GM12878 (cell line): ENCODE results near the gene GBA3. TPM values are rescaled to one million over a fixed set of nuclear protein-coding genes. Genes with fewer than 3 reads are reported as not detected.

Source experiments
- ATAC-seq: fragments of 200-7000 bp; cut with Tn5 transposase; 3 replicates; pipeline ENCODE4 v1.9.1; 2020; ENCODE audit warnings: mild to moderate bottlenecking, moderate library complexity
- BruUV-seq: library from RNA; stranded (reverse); fragments of 400-500 nt; replicated peaks from 2 replicates; lab custom pipeline; 2021; lab: Mats Ljungman, UMichigan
- CTCF ChIA-PET: fragments of 300-600 bp; sonication (Branson Sonifier 250); formaldehyde crosslinking; extraction: SDS; loops from one replicate; lab custom pipeline; 2021; ENCODE audit warnings: inconsistent platforms; lab: Yijun Ruan, JAX
- POLR2A ChIA-PET: fragments of 350-600 bp; formaldehyde crosslinking; extraction: SDS; loops from one replicate; lab custom pipeline; 2021; ENCODE audit warnings: inconsistent platforms; lab: Charles Lee
- RAD21 ChIA-PET: fragments of 300-600 bp; sonication (Branson Sonifier 250); formaldehyde crosslinking; loops from one replicate; lab custom pipeline; 2023; ENCODE audit warnings: antibody characterized with exemption; ENCODE audit not compliant: unreplicated experiment; lab: Charles Lee
- SMC1A ChIA-PET: fragments of 300-600 bp; sonication (Branson Sonifier 250); formaldehyde crosslinking; loops from one replicate; lab custom pipeline; 2023; ENCODE audit not compliant: unreplicated experiment, uncharacterized antibody; lab: Charles Lee
- DNase-seq: peaks from one replicate; pipeline ENCODE4 v3.0.0-alpha.2; 2011; ENCODE audit warnings: low read depth, low spot score
- FAIRE-seq: peaks from 3 replicates; lab custom pipeline; 2011; peaks lifted over from hg19 to GRCh38; lab: Jason Lieb, UNC
- H2AFZ ChIP-seq: 2 replicates; pipeline ENCODE4 v1.6.0; 2011; ENCODE audit warnings: low read depth, low read length, control low read depth; ENCODE audit not compliant: control insufficient read depth
- H3K27ac ChIP-seq: 2 replicates; pipeline ENCODE4 v1.5.1; 2011; ENCODE audit warnings: control low read depth; ENCODE audit not compliant: control insufficient read depth, insufficient read depth
- H3K27me3 ChIP-seq, 2 experiments: replicated peaks in 1 of 2; 2 replicates each; pipeline versions ENCODE4 v1.6.0 to v1.6.1; 2011; ENCODE audit warnings: low read length in 1 of 2; ENCODE audit not compliant: control insufficient read depth in 2 of 2, insufficient read depth in 2 of 2
- H3K36me3 ChIP-seq, 2 experiments: 2 replicates each; pipeline ENCODE4 v1.5.1; 2011; ENCODE audit warnings: low read length in 1 of 2; ENCODE audit not compliant: control insufficient read depth in 2 of 2, insufficient read depth in 2 of 2
- H3K4me1 ChIP-seq: 2 replicates; pipeline ENCODE4 v1.6.1; 2011; ENCODE audit warnings: mild to moderate bottlenecking, low read length, moderate library complexity, mixed read lengths; ENCODE audit not compliant: control insufficient read depth, insufficient read depth
- H3K4me2 ChIP-seq: 2 replicates; pipeline ENCODE4 v1.6.0; 2011; ENCODE audit warnings: control low read depth; ENCODE audit not compliant: control insufficient read depth, insufficient read depth
- H3K4me3 ChIP-seq: fragments of 200-600 bp; sonication (generic); 2 replicates; pipeline ENCODE4 v1.5.1; 2016
- H3K79me2 ChIP-seq: 2 replicates; pipeline ENCODE4 v1.6.0; 2011; ENCODE audit warnings: low read length; ENCODE audit not compliant: control insufficient read depth, insufficient read depth
- H3K9ac ChIP-seq: 2 replicates; pipeline ENCODE4 v1.8.0; 2011; ENCODE audit warnings: low read length, control low read depth, mixed read lengths; ENCODE audit not compliant: control insufficient read depth, insufficient read depth
- H3K9me3 ChIP-seq: replicated peaks from 3 replicates; pipeline ENCODE4 v1.5.1; 2011; ENCODE audit warnings: mild to moderate bottlenecking, low read length; ENCODE audit not compliant: control insufficient read depth, insufficient read depth
- H4K20me1 ChIP-seq: 2 replicates; pipeline ENCODE4 v1.6.0; 2011; ENCODE audit not compliant: control insufficient read depth, insufficient read depth
- EP300 ChIP-seq, 2 experiments: fragments of 150-350 bp in 1 of 2; IDR thresholded peaks; 2 replicates each; pipeline ENCODE4 v1.6.1; 2011 to 2012; ENCODE audit warnings: low read depth in 2 of 2, low read length in 2 of 2, borderline replicate concordance in 1 of 2, improper control_type of control experiment in 1 of 2, inconsistent platforms in 1 of 2; ENCODE audit not compliant: control insufficient read depth in 1 of 2
- ETV6 ChIP-seq, 2 experiments: fragments of 450-650 bp in 1 of 2; IDR thresholded peaks in 1 of 2; conservative IDR thresholded peaks in 1 of 2; 2 replicates each; pipeline ENCODE4 v1.6.1; 2014; ENCODE audit warnings: antibody characterized with exemption in 1 of 2, borderline replicate concordance in 1 of 2, low read depth in 1 of 2, mild to moderate bottlenecking in 1 of 2, moderate library complexity in 1 of 2
- EZH2 ChIP-seq: IDR thresholded peaks from 2 replicates; pipeline ENCODE4 v1.6.1; 2012; ENCODE audit warnings: low read depth, mild to moderate bottlenecking, control low read depth, inconsistent platforms, low read length, borderline replicate concordance; ENCODE audit not compliant: control insufficient read depth
- MTA2 ChIP-seq: fragments of 450-650 bp; IDR thresholded peaks from 2 replicates; pipeline ENCODE4 v1.6.1; 2016; ENCODE audit warnings: low read depth, mild to moderate bottlenecking, moderate library complexity
- MTA3 ChIP-seq: IDR thresholded peaks from 2 replicates; pipeline ENCODE4 v1.6.1; 2012; ENCODE audit warnings: low read length, inconsistent platforms, borderline replicate concordance
- NFYA ChIP-seq: IDR thresholded peaks from 2 replicates; pipeline ENCODE4 v1.6.1; 2011; ENCODE audit warnings: low read depth, mild to moderate bottlenecking, low read length, improper control_type of control experiment, borderline replicate concordance
- SIN3A ChIP-seq: IDR thresholded peaks from 2 replicates; pipeline ENCODE4 v1.6.1; 2012; ENCODE audit warnings: low read depth, low read length, improper control_type of control experiment
- STAT3 ChIP-seq: IDR thresholded peaks from 2 replicates; pipeline ENCODE4 v1.6.1; 2011; ENCODE audit warnings: low read depth, low read length, improper control_type of control experiment
- WGBS: methylation state at CpG from one replicate; pipeline ENCODE4 v1.1.6; 2016; ENCODE audit warnings: low lambda C conversion rate; ENCODE audit not compliant: insufficient replicate concordance, insufficient coverage; ENCODE audit errors: missing lambda C conversion rate; 5-methylcytosine and 5-hydroxymethylcytosine counted together
- in situ Hi-C: fragments of 300-500 bp; cut with MboI; formaldehyde crosslinking; loops from 9 replicates; pipeline ENCODE4 v1.14.3; 2018; ENCODE audit warnings: mixed read lengths
- intact Hi-C: fragments of 100-400 bp; cut with micrococcal nuclease; formaldehyde crosslinking; loops from one replicate; pipeline ENCODE4 v1.14.2; 2022; ENCODE audit not compliant: unreplicated experiment
- polyA plus RNA-seq, 11 experiments: library from polyadenylated mRNA; depleted of rRNA in 4 of 11; unstranded in 6 of 11; stranded (reverse) in 5 of 11; fragments of >200 nt; fragmentation: Nextera tagmentation in 4 of 11; fragmentation: Illumina TruSeq in 1 of 11; extraction: Ambion mirVana in 4 of 11; extraction: Trizol in 1 of 11; gene quantifications; 1 replicate in 1 of 11; 2 replicates in 10 of 11; pipeline versions ENCODE4 v1.2.1 to v1.2.3, GENCODE V29; 2011 to 2016; ENCODE audit warnings: inconsistent platforms in 2 of 11, missing spikeins in 2 of 11, low read depth in 1 of 11
- total RNA-seq, 4 experiments: library from RNA; depleted of rRNA in 3 of 4; stranded (reverse); fragments of >200 nt in 3 of 4; fragmentation: Illumina TruSeq in 1 of 4; extraction: Trizol in 1 of 4; gene quantifications; 2 replicates each; pipeline versions ENCODE4 v1.2.1 to v1.2.3, GENCODE V29; 2013 to 2021
- TF ChIP-seq, protein P1 (sequence below): fragments of 450-650 bp; IDR thresholded peaks from 2 replicates; pipeline ENCODE4 v1.6.1; 2018; ENCODE audit warnings: mild to moderate bottlenecking, low read depth, moderate library complexity; ENCODE audit not compliant: partially characterized antibody
- TF ChIP-seq, protein P2 (sequence below): IDR thresholded peaks from 2 replicates; pipeline ENCODE4 v1.6.1; 2012; ENCODE audit warnings: low read depth, low read length, improper control_type of control experiment
- TF ChIP-seq, protein P3 (sequence below): fragments of 150-350 bp; IDR thresholded peaks from 2 replicates; pipeline ENCODE4 v1.6.1; 2016; ENCODE audit warnings: low read depth, low read length
- TF ChIP-seq, protein P4 (sequence below): fragments of 450-650 bp; IDR thresholded peaks from 2 replicates; pipeline ENCODE4 v1.6.1; 2017; ENCODE audit warnings: mild to moderate bottlenecking, low read depth, inconsistent platforms; ENCODE audit not compliant: poor library complexity, severe bottlenecking

The GBA3 gene
- total and polyA plus RNA-seq, 10 of the 15 experiments (the other 5 are each of a cell fraction or from before 2014, with no cell fraction given) = 0.10 to 7.2 (median 0.27) TPM

DNA sequence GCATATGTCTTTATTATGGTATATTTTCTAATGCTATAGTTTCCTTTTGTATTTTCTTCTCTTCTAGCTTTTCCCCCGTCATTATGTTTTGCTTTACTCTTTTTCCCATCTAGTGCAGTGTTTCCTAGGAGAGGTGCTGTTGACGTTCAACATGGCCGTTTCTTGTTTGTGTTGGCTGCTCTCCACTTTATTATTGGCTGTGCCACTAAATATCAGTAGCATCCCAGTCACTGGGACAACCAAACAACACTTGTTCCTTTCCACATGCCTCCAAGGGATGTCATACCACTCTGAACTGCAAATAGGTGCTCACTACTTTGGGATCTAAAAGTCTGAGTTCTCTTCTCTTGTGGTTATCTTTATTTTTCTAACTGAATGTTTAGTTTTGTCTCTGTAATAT lies 26.5 kb downstream of the GBA3 start:
- H3K27ac ChIP-seq = no peak overlapping the region
- no peak overlapping the region for H3K4me2 ChIP-seq
- RAD21 ChIA-PET = no interaction called here
- CTCF ChIA-PET = no interaction called here
- no peak for FAIRE-seq
- H3K9ac ChIP-seq = no peak overlapping the region
- H3K4me1 ChIP-seq = no peaks in the 10 kb centered on the region
- BruUV-seq = no TSS peak
- H3K27me3 ChIP-seq = no peaks in the 10 kb centered on the region
- no peak for ATAC-seq
- H3K9me3 ChIP-seq = no peaks in the 10 kb centered on the region
- DNase-seq = no peak
- intact Hi-C loops (no loop called here), in situ Hi-C loops (no loop called here)
- H3K4me3 ChIP-seq = no peak overlapping the region
- SMC1A ChIA-PET = no interaction called here
- 10% methylated on average over 3 of the region's 3 CpGs for WGBS
- POLR2A ChIA-PET = no interaction called here
- no peak overlapping the region for H2AFZ ChIP-seq
- no peaks in the 10 kb centered on the region for H3K36me3 ChIP-seq
- no peaks in the 10 kb centered on the region for H3K79me2 ChIP-seq
- no peaks in the 10 kb centered on the region for H4K20me1 ChIP-seq
- TF ChIP-seq EZH2 = no peak
- no peak for TF ChIP-seq NFYA
- TF ChIP-seq, protein P1, sequence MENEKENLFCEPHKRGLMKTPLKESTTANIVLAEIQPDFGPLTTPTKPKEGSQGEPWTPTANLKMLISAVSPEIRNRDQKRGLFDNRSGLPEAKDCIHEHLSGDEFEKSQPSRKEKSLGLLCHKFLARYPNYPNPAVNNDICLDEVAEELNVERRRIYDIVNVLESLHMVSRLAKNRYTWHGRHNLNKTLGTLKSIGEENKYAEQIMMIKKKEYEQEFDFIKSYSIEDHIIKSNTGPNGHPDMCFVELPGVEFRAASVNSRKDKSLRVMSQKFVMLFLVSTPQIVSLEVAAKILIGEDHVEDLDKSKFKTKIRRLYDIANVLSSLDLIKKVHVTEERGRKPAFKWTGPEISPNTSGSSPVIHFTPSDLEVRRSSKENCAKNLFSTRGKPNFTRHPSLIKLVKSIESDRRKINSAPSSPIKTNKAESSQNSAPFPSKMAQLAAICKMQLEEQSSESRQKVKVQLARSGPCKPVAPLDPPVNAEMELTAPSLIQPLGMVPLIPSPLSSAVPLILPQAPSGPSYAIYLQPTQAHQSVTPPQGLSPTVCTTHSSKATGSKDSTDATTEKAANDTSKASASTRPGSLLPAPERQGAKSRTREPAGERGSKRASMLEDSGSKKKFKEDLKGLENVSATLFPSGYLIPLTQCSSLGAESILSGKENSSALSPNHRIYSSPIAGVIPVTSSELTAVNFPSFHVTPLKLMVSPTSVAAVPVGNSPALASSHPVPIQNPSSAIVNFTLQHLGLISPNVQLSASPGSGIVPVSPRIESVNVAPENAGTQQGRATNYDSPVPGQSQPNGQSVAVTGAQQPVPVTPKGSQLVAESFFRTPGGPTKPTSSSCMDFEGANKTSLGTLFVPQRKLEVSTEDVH = no peak
- TF ChIP-seq STAT3 = no peak
- TF ChIP-seq SIN3A = no peak
- TF ChIP-seq, protein P2, sequence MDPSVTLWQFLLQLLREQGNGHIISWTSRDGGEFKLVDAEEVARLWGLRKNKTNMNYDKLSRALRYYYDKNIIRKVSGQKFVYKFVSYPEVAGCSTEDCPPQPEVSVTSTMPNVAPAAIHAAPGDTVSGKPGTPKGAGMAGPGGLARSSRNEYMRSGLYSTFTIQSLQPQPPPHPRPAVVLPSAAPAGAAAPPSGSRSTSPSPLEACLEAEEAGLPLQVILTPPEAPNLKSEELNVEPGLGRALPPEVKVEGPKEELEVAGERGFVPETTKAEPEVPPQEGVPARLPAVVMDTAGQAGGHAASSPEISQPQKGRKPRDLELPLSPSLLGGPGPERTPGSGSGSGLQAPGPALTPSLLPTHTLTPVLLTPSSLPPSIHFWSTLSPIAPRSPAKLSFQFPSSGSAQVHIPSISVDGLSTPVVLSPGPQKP = no peak
- TF ChIP-seq, protein P3, sequence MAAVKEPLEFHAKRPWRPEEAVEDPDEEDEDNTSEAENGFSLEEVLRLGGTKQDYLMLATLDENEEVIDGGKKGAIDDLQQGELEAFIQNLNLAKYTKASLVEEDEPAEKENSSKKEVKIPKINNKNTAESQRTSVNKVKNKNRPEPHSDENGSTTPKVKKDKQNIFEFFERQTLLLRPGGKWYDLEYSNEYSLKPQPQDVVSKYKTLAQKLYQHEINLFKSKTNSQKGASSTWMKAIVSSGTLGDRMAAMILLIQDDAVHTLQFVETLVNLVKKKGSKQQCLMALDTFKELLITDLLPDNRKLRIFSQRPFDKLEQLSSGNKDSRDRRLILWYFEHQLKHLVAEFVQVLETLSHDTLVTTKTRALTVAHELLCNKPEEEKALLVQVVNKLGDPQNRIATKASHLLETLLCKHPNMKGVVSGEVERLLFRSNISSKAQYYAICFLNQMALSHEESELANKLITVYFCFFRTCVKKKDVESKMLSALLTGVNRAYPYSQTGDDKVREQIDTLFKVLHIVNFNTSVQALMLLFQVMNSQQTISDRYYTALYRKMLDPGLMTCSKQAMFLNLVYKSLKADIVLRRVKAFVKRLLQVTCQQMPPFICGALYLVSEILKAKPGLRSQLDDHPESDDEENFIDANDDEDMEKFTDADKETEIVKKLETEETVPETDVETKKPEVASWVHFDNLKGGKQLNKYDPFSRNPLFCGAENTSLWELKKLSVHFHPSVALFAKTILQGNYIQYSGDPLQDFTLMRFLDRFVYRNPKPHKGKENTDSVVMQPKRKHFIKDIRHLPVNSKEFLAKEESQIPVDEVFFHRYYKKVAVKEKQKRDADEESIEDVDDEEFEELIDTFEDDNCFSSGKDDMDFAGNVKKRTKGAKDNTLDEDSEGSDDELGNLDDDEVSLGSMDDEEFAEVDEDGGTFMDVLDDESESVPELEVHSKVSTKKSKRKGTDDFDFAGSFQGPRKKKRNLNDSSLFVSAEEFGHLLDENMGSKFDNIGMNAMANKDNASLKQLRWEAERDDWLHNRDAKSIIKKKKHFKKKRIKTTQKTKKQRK = no peak
- TF ChIP-seq MTA3 = no peak
- TF ChIP-seq EP300 (IDR thresholded peaks at IDR 0.05; ENCODE audit: borderline replicate concordance in 1 of 2, control insufficient read depth in 1 of 2, low read depth in 2 of 2, low read length in 2 of 2) = no peak
- TF ChIP-seq ETV6 (conservative IDR thresholded peaks at IDR 0.05 in 1 of 2, IDR thresholded peaks at IDR 0.05 in 1 of 2; ENCODE audit: borderline replicate concordance in 1 of 2, low read depth in 1 of 2) = no peak
- TF ChIP-seq, protein P4, sequence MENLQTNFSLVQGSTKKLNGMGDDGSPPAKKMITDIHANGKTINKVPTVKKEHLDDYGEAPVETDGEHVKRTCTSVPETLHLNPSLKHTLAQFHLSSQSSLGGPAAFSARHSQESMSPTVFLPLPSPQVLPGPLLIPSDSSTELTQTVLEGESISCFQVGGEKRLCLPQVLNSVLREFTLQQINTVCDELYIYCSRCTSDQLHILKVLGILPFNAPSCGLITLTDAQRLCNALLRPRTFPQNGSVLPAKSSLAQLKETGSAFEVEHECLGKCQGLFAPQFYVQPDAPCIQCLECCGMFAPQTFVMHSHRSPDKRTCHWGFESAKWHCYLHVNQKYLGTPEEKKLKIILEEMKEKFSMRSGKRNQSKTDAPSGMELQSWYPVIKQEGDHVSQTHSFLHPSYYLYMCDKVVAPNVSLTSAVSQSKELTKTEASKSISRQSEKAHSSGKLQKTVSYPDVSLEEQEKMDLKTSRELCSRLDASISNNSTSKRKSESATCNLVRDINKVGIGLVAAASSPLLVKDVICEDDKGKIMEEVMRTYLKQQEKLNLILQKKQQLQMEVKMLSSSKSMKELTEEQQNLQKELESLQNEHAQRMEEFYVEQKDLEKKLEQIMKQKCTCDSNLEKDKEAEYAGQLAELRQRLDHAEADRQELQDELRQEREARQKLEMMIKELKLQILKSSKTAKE = no peak
- no peak for TF ChIP-seq MTA2
